GM21447 (cell line): ENCODE results near the gene PHYHD1.

Experiments used
- ATAC-seq: cut with Tn5 transposase; IDR thresholded peaks from one replicate; pipeline ENCODE4 v1.9.1; 2021; ENCODE audit not compliant: unreplicated experiment

The PHYHD1 gene

DNA sequence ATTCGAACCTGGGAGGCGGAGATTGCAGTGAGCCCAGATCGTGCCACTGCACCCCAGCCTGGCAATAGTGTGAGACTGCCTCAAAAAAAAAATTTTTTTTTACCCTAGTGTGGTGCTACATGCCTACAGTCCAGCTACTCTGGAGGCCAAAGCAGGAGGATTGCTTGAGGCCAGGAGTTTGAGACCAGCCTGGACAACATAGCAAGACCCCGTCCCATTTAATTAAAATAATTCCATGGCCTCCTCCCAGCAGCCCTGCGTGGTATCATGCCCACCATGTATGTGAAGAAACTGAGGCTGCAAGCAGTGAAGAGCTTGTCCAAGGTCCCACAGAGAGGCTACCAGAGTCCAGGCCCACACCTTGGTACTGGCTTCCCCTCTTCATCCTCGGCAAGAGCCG, 19.4 kb upstream of the PHYHD1 start:
- no peak for ATAC-seq

DNA sequence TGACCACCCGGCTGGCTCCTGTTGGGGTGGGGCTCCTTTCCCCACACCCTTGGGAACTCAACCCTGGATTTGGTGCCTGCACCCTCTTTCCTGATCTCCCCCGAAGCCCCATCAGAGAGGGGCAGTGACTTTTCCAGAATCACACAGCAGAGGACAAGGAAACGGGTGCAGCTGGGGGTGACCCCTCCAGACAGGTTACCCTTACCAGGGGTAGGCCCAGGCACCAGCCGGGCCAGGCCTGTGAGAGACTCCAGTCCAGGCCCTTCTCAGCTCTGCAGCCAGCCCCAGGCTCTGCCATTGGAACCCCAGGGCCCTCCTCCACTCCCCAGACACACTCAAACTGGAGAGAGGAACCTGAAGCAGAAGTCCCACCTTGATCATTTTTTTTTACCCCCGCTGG, 19.0 kb upstream of the PHYHD1 start:
- no peak for ATAC-seq

DNA sequence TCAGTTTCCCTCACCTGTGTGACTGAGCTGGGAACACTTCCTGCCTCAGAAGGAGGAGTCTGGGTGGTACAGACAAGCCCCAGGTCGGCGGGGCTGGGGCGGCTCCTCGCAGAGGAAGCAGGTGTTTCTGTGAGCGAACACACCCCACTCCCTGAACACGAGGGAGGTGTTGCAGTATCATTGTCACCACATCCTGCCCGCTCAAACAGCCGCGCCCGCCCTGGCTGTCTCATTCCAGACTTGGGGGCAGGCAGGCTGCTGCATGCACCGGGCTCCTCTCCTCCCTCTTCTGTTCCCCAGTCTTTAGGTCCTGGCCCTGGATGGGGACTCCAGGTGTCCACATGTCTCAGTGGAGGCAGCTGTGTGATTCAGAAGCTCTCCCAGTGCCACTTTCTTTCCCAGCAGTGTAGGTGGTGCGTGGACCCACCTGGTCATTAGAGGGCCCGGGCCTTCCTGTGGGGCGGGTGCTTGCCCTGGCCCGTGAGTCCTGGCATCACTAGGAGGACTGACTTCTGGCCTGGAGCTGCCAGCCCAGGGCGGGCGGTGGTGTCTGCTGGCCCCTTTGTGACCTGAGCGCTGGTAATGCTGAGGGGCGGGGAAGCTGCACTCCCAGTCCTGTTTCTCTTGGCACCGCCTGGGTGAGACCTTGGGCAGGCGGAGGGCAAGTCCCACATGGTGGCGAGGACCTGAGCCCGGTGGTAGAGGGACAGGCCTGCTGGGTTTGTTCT, 18.3 kb upstream of the PHYHD1 start:
- peak; percentile 89 for ATAC-seq

DNA sequence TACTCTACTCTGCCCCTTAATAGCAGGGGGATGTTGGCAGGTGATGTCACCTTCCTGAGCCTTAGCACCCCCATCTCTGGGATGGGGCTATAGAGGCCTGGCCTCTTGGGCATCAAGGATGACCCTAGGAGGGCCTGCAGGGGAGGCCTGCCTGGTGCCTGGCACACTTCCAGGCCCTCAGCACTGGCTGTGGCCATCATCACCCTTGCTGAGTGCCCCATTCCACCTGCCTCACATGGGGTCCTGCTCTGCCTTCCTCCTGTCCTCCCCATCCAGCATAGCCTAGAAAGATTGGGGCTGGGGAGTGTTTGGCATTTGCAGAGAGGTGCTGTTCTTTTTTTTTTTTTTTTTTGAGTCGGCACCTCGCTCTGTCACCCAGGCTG, 17.7 kb upstream of the PHYHD1 start:
- no peak for ATAC-seq

DNA sequence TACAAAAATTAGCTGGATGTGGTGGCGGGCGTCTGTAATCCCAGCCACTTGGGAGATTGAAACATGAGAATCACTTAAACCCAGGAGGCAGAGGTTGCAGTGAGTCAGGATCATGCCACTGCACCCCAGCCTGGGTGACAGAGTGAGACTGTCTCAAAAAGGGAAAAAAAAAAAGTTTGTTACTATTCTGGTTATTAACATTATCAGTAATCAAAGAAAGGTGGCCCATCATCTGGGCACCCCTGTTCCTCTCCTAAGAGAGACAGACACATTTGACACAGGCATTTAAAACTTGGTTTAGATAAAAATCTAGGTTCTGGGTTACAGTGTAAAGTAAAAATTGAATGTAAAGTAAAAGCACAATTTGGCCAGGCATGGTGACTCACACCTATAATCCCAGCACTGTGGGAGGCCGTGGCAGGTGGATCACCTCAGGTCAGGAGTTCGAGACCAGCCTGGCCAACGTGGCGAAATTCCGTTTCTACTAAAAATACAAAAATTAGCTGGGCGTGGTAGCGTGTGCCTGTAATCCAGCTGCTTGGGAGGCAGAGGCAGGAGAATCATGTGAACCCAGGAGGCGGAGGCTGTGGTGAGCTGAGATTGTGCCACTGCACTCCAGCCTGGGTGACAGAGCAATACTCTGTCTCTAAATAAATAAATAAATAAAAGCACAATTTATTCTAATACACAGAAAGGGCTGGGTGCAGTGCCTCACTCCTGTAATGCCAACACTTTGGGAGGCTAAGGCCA, 16.7 kb upstream of the PHYHD1 start:
- no peak for ATAC-seq

DNA sequence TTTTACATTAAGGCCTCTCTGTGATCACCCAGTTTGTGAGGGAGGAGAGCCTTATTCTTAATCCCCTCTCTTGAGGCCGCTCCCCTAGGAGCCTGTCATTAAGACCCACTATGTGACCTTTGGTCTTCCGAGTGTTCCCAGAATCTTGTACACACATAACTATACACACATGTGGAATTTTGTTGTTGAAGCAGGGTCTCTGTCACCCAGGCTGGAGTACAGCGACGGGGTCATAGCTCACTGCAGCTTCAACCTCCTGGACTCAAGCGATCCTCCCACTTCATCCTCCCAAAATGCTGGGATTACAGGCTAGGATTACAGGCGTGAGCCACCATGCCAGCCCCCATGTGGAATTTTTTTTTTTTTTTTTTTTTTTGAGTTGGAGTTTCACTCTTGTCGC, 14.8 kb upstream of the PHYHD1 start:
- ATAC-seq = no peak

DNA sequence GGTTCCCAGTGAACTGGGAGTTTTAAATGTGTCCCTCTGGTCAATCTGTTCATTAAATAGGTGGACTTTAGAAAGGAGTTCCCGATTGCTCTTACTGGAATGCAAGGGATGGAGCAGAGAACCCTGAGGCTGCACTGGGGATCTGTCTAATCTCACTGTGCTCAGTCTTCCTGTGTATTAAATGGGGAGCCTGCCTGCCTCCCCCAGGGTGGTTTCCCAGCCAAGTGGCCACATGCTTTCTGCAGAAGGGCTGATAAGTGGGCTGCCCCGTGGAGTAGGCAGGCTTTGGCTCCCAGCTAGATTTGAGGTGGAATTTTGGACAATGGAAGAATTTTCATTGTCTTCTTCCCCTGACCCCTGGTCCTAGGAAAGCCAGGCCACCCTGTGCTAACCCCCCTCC, 14.0 kb upstream of the PHYHD1 start:
- no peak for ATAC-seq

DNA sequence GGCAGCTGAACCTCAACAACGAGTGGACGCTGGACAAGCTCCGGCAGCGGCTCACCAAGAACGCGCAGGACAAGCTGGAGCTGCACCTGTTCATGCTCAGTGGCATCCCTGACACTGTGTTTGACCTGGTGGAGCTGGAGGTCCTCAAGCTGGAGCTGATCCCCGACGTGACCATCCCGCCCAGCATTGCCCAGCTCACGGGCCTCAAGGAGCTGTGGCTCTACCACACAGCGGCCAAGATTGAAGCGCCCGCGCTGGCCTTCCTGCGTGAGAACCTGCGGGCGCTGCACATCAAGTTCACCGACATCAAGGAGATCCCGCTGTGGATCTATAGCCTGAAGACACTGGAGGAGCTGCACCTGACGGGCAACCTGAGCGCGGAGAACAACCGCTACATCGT, 12.4 kb upstream of the PHYHD1 start:
- ATAC-seq = no peak

DNA sequence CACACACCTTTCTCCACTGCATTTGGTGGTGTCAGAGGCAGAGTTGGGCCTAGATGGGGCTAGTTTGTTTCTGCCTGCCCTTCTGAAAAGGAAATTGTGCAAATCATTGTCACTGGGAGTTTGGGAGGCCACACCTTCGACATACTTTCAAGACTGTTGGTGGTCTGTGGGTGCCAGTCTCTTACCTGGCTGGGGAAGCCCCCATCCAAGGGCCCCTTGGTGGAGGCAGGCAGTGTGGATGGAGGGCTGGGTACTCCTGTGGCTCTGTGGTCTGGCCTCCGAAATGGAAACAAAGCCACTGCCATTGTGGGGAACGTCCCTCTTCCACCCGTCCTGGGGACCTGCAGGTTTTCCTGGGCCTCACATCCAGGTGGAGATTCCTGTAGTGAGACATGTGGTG, 10.9 kb upstream of the PHYHD1 start:
- no peak for ATAC-seq

DNA sequence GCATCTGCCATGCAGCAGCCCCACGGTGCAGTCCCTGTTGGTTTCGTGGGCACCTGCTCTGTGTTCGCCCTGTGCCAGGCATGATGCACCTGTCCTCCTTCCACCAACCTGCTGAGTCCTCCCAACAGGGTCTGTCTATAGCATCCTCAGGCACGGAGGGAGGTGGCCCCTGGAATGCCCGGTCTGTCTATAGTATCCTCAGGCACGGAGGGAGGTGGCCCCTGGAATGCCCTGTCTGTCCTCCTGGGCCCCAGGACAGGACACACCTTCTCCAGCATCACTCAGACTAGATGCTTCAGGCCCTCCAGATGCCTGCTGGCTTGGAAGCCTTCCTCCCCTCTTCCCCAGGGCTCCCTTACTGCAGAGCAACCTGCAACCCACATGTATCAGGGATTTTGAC, 9.9 kb upstream of the PHYHD1 start:
- ATAC-seq = no peak

DNA sequence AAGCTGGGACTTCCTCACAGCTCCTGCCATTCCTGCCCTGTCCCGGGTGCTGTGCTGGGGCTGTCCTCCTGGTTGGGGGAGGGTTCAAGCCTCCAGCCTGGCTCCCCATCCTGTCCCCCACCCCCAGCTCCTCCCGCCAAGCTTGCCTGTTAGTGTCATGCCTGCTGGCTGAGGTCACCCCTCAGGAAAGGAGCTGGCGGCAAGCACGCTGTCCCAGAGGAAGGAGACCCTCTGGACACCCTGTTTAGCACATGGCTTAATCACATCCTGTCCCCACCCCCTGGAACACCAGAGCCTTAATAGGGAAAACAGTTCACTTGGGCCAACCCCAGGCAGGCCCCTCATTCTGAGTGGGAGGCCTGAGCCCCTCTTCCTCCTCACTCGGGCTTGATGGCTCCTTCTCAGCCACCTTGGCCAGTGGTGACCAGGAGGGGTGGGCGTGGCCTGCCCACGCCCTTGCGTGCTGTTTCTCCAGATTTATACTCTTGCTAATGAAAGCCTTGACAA, 9.2 kb upstream of the PHYHD1 start:
- ATAC-seq = no peak

DNA sequence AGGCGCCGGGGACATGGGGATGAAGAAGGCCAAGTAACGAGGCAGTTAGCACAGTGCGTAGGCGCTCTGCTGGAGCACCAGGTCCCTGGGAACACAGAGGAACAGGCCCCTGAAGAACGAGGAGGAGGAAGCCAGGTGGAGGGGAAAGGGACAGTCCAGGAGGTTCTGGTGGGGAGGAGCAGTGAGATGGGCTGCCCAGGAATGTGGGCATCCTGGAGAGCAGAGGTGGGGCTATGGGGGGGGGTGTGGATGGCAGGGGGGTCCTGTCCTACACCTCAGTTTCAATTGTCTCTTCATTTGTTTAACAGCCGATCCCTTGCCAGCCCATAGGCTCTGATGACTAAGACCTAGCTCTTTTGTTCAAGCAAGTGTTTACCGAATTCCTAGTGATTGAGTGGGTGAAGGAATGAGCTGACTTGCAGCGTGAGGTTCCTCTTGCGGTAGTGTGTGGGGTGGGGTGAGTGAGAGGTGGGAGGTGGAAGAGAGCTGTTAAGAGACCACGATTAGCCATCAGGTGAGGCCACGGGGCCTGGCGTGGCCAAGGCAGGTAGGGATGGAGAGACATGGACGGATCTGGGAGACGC, 8.4 kb upstream of the PHYHD1 start:
- no peak for ATAC-seq

DNA sequence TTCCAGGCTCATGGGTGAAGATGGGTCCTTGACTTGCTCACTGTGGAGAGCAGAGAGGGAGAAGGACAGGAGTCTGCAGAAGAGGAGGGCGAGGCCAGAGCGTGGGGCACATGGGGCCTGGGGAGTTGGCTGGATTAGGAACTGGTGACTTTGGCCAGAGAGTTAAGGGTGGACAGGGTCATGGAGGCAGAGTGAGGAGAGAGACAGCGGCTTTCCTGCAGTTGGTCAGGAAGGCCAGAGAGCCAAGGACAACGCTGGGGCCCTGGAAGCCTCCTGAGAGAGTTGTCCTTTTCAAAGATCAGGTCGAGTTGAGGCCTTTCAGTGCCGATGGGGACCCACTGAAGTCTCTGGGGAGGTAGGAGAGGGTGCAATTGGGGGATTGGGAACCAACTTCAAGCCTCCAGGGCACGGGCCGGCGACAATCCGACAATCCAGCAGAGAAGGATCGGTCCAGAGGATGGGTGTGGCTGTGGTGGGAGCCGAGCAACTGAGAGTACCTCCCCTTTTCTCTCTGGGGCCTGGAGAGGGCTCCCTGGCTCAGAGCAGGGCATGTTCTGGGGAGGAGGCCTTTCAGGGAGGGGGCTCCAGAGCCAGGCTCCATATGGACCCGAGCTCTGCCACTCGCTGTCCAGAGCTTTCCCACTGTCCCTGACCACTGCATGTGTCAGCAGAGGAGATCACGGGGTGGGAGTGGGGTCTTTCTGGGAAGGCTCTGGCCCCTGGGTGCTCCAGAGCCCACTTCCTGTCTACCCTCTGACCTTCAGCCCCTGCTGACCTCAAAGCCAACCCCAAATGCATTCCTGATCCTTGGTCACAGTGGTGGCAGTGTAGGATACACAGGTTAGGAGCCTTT, 7.5 kb upstream of the PHYHD1 start:
- ATAC-seq = no peak

DNA sequence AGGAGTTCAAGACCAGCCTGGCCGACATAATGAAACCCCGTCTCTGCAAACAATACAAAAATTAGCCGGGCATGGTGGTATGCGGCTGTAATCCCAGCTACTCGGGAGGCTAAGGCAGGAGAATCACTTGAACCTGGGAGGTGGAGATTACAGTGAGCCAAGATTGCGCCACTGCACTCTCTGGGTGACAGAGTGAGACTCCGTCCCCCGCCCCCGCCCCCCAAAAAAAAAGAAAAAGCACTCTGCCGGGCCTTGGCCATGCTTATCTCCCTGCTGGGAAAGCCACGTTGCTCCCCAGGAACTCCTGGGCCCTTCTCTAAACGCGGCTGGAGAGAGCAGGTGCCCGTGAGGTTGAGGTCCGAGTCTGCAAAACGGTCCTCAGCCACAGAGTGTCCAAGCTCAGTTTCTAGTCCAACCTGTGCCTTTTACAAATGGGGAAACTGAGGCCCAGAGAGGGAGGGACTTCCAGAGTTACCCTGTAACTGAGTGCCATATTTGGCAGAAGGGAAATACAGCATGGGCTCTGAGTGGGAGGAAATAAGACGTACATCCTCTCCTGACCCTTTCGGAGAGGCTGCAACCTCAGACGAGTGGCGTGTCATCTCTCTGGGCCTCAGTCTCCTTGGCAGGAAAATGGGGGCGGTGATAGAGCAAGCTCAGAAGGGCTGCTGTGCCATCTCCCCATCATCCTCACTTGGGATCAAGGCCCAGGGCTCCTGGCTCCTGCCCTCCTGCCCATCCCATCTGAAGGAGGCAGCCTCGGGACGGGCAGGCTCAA, 6.6 kb upstream of the PHYHD1 start:
- ATAC-seq = no peak

DNA sequence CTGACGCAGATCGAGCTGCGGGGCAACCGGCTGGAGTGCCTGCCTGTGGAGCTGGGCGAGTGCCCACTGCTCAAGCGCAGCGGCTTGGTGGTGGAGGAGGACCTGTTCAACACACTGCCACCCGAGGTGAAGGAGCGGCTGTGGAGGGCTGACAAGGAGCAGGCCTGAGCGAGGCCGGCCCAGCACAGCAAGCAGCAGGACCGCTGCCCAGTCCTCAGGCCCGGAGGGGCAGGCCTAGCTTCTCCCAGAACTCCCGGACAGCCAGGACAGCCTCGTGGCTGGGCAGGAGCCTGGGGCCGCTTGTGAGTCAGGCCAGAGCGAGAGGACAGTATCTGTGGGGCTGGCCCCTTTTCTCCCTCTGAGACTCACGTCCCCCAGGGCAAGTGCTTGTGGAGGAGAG, 4.6 kb upstream of the PHYHD1 start:
- no peak for ATAC-seq

DNA sequence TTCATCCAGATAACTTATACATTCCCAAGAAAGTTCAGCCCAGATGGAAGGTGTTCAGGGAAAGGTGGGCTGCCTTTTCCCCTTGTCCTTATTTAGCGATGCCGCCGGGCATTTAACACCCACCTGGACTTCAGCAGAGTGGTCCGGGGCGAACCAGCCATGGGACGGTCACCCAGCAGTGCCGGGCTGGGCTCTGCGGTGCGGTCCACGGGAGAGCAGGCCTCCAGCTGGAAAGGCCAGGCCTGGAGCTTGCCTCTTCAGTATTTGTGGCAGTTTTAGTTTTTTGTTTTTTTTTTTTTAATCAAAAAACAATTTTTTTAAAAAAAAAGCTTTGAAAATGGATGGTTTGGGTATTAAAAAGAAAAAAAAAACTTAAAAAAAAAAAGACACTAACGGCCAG, 4.0 kb upstream of the PHYHD1 start:
- no peak for ATAC-seq

DNA sequence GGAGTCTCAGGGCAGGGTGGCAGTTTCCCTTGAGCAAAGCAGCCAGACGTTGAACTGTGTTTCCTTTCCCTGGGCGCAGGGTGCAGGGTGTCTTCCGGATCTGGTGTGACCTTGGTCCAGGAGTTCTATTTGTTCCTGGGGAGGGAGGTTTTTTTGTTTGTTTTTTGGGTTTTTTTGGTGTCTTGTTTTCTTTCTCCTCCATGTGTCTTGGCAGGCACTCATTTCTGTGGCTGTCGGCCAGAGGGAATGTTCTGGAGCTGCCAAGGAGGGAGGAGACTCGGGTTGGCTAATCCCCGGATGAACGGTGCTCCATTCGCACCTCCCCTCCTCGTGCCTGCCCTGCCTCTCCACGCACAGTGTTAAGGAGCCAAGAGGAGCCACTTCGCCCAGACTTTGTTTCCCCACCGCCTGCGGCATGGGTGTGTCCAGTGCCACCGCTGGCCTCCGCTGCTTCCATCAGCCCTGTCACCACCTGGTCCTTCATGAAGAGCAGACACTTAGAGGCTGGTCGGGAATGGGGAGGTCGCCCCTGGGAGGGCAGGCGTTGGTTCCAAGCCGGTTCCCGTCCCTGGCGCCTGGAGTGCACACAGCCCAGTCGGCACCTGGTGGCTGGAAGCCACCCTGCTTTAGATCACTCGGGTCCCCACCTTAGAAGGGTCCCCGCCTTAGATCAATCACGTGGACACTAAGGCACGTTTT, 3.5 kb upstream of the PHYHD1 start:
- no peak for ATAC-seq

DNA sequence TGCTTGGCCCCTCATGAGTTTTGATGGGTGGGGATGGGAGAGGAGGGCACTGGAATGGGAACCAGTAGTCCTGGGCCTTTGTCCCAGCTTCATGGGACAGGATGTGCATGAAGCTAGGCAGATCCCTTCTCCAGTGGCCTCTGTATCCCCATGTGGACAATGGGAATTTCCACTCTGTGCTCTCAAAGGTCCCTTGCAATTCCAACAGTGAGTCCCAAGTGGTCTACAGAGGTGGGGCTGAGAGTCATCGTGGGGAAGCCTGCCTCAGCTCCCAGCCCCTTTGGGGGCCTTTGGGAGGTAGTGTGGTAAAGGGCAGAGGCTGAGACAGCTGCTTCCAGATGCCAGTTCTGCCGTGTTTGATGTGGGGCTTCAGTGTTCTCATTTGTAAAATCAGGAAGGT, 1.9 kb upstream of the PHYHD1 start:
- ATAC-seq = no peak

DNA sequence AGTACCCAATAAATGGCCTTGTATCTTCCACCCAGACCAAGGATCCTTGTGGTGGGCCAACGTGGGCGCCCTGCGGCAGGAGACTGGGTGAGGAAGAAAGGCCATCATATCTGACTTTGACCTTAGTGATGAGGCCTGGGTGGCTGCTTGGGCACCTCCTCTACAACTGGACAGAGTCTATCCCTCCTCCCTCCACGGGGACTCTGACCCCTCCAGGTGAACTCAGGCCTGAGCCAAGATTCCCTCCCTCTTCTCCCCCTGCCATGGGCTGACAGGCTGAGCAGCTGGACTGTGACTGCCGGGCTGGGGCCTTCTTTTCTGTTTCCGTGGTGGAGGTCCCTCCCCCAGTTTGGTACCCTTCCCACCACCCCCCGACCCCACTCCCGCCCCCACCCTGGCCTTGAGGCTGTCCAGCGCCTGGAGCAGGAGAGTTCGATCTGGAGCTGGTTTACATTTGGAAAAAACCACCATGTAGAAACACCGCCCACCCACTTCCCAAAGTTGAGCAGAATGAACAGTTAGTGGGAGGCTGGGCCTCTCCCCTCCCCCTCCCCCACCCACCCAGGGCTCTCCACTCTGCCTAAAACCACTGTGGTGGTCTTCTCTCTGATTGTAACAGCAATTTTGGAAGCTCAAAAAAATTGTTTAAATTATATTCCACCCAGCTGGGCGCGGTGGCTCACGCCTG, 1.2 kb upstream of the PHYHD1 start:
- no peak for ATAC-seq
